HG02884 (cell line): ENCODE measurements around the gene SWSAP1.
"Not testable (repeated sequence)": the region's sequence is repeated elsewhere in the genome, so short reads cannot be mapped to it uniquely, and the experiment has no call there.

Experiments
- ATAC-seq: cut with Tn5 transposase; IDR thresholded peaks from one replicate; pipeline ENCODE4 v1.9.1; 2021; ENCODE audit warnings: mild to moderate bottlenecking, moderate library complexity; ENCODE audit not compliant: unreplicated experiment

Gene SWSAP1

GRCh38 chr19:11406703-11407236, 32.3 kb downstream of the SWSAP1 start:
- ATAC-seq: not testable (repeated sequence)

GRCh38 chr19:11408591-11408990, 34.1 kb downstream of the SWSAP1 start:
- no peak for ATAC-seq

GRCh38 chr19:11410682-11411081, 36.2 kb downstream of the SWSAP1 start:
- ATAC-seq: no peak

GRCh38 chr19:11414544-11414943, 40.1 kb downstream of the SWSAP1 start:
- no peak for ATAC-seq

GRCh38 chr19:11416346-11417052, 42.0 kb downstream of the SWSAP1 start:
- ATAC-seq: no peak

GRCh38 chr19:11418094-11418548, 43.7 kb downstream of the SWSAP1 start:
- no peak for ATAC-seq

GRCh38 chr19:11418549-11419506, 44.4 kb downstream of the SWSAP1 start, which contains the start of gene RGL3:
Gene RGL3, minus strand, starts transcription at chr19:11419314. Its CDS starts 36 bp downstream, at chr19:11419278.
- ATAC-seq: no peak

GRCh38 chr19:11420429-11421370, 46.2 kb downstream of the SWSAP1 start:
- no peak for ATAC-seq

- ATAC-seq: no peak
Measured at GRCh38 chr19:11421371-11422098, 47.1 kb downstream of the SWSAP1 start.

- ATAC-seq: no peak
Measured at GRCh38 chr19:11422163-11423065, 47.9 kb downstream of the SWSAP1 start.

- no peak for ATAC-seq
Measured at GRCh38 chr19:11423164-11423790, 48.8 kb downstream of the SWSAP1 start.

GRCh38 chr19:11423791-11424181, 49.3 kb downstream of the SWSAP1 start:
- ATAC-seq: no peak
